Measurements from ENCODE around the gene DEUP1.
A peak's percentile ranks its signal among the peaks of the same experiment; 100 is the strongest.

The DEUP1 gene

GRCh38 chr11:93480756-93481155 lies 150.2 kb downstream of the DEUP1 start:
- no peak for DNase-seq

GRCh38 chr11:93481279-93481678 lies 150.7 kb downstream of the DEUP1 start:
- DNase-seq, result no peak

- no peak for DNase-seq
These were observed 151.2 kb downstream of the DEUP1 start for GRCh38 chr11:93481696-93482095.

DNA sequence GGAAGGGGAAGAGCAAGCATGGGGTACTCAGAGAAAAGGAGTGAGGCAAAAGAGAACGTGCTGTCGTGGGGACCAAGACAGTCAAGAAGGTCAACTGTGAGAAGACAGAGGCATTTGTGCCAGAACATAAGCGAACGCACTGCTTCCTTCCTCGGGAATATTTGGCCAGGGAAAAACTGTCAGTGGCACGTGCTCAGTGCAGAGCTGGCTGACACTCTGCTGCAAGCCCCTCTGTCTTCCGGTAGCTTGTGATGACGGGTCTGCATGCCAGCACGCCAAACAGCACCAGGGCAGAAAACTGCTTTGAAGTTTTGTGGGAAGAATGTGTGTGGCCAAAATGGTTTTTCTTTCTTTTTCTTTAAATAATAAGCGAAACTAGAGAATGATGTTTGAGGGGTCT lies 152.0 kb downstream of the DEUP1 start:
- no peak for DNase-seq

DNA sequence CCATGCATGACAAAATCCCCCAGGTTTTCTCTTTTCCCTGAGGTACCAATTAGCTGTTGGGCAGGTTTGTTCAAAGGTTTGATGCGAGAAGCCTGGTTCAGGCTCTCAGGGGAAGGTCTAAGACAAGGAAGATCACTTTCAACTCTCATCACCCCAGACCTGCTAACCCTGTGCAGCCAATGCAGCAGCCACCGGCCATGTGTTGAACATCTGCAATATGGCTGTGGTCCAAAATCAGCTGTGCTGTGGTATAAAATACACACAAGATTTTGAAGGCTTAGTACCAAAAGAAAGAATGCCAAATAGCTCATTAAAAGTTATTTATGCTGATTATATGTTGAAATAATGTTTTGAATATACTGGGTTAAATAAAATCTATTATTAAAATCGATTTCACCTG lies 154.2 kb downstream of the DEUP1 start:
- no peak for DNase-seq

- no peak for DNase-seq
These were observed 155.4 kb downstream of the DEUP1 start for GRCh38 chr11:93485983-93486382.

- DNase-seq, result peak; percentile 82
These were observed 156.5 kb downstream of the DEUP1 start for GRCh38 chr11:93487032-93487483.
